GM06990 (cell line): Measurements from ENCODE around the gene DTHD1.

ENCODE experiments used
- DNase-seq: peaks from one replicate; pipeline ENCODE4 v3.0.0-alpha.2; 2011; ENCODE audit not compliant: insufficient read length; ENCODE audit errors: extremely low read depth
- H3K27me3 ChIP-seq: replicated peaks from 2 replicates; pipeline ENCODE4 v1.6.0; 2011; ENCODE audit warnings: low read length; ENCODE audit not compliant: control insufficient read depth, insufficient read depth
- H3K36me3 ChIP-seq: 2 replicates; pipeline ENCODE4 v1.5.1; 2011; ENCODE audit warnings: low read length; ENCODE audit not compliant: control insufficient read depth, insufficient read depth
- H3K4me3 ChIP-seq: replicated peaks from 2 replicates; pipeline ENCODE4 v1.5.1; 2011; ENCODE audit warnings: low read depth, mild to moderate bottlenecking, control low read depth, low read length
- CTCF ChIP-seq: IDR thresholded peaks from 2 replicates; pipeline ENCODE4 v1.5.1; 2011; ENCODE audit warnings: low read length, control low read depth, mild to moderate bottlenecking, inconsistent platforms; ENCODE audit not compliant: insufficient read depth, poor library complexity, severe bottlenecking

Gene DTHD1

GRCh38 chr4:36285784-36286480 lies 4.5 kb downstream of the DTHD1 start:
- no peaks in the 10 kb centered on the region for H3K27me3 ChIP-seq
- peak; percentile 68 for DNase-seq
- no peaks in the 10 kb centered on the region for H3K36me3 ChIP-seq
- no peak overlapping the region for H3K4me3 ChIP-seq
- no peak for TF ChIP-seq CTCF

- no peak for TF ChIP-seq CTCF
- no peaks in the 10 kb centered on the region for H3K27me3 ChIP-seq
- no peak overlapping the region for H3K4me3 ChIP-seq
- no peak for DNase-seq
- H3K36me3 ChIP-seq = no peaks in the 10 kb centered on the region
Measured at GRCh38 chr4:36286481-36286871, 5.1 kb downstream of the DTHD1 start.

GRCh38 chr4:36288731-36289426 lies 7.5 kb downstream of the DTHD1 start:
- no peak for DNase-seq
- no peak for TF ChIP-seq CTCF

GRCh38 chr4:36290641-36291040 lies 9.2 kb downstream of the DTHD1 start:
- H3K36me3 ChIP-seq = no peaks in the 10 kb centered on the region
- H3K27me3 ChIP-seq = no peaks in the 10 kb centered on the region
- H3K4me3 ChIP-seq = no peak overlapping the region
- no peak for TF ChIP-seq CTCF
- DNase-seq = no peak

More at GRCh38 chr4:36288731-36289426, 7.5 kb downstream of the DTHD1 start:
- Histone ChIP-seq H3K36me3 (no peaks in the 10 kb centered on the region), H3K27me3 (no peaks in the 10 kb centered on the region), H3K4me3 (no peak overlapping the region)

- DNase-seq = no peak
- TF ChIP-seq CTCF = no peak
- H3K36me3 ChIP-seq = no peaks in the 10 kb centered on the region
- H3K27me3 ChIP-seq = no peaks in the 10 kb centered on the region
- H3K4me3 ChIP-seq = no peak overlapping the region
Measured at GRCh38 chr4:36292556-36293188, 11.3 kb downstream of the DTHD1 start.
